Measurements from ENCODE around the gene ZNF593OS. TPM values are rescaled to one million over a fixed set of nuclear protein-coding genes. Genes with fewer than 3 reads are reported as not detected.

ZNF593OS gene
- total and polyA plus RNA-seq, 7 donors: 0.16 to 4.2 (median 1.6) TPM

GRCh38 chr1:26132834-26133167, 38.8 kb downstream of the ZNF593OS start:
- Histone ChIP-seq H3K4me3 (no peak overlapping the region), H3K36me3 (ENCODE audit: insufficient read depth in 1 of 2, low read depth in 1 of 2) (no peaks in the 10 kb centered on the region), H3K9me3 (no peaks in the 10 kb centered on the region), H3K4me1 (peaks cover 7% of the 10 kb centered on the region), H3K27me3 (ENCODE audit: insufficient read depth in 3 of 3, low read length in 2 of 3) (no peaks in the 10 kb centered on the region), H3K27ac (no peak overlapping the region)
- TF ChIP-seq CTCF (IDR thresholded peaks at IDR 0.05): no peak
- intact Hi-C loops (cut with DNase I): no loop called here
- ATAC-seq (no peak), DNase-seq (no peak)
- 97 to 99% (median 98%) methylated on average over 2 of the region's 2 CpGs for WGBS, 3 donors

- no peaks in the 10 kb centered on the region for H3K36me3 ChIP-seq (ENCODE audit: insufficient read depth in 1 of 2, low read depth in 1 of 2)
- H3K27me3 ChIP-seq (ENCODE audit: insufficient read depth in 3 of 3, low read length in 2 of 3): no peaks in the 10 kb centered on the region
- intact Hi-C loops (cut with DNase I): no loop called here
- ATAC-seq: no peak
- no peak for TF ChIP-seq CTCF (IDR thresholded peaks at IDR 0.05)
- no peak overlapping the region for H3K27ac ChIP-seq
- H3K9me3 ChIP-seq: no peaks in the 10 kb centered on the region
- peaks cover 12% of the 10 kb centered on the region for H3K4me1 ChIP-seq
- WGBS, 3 donors: 77 to 82% (median 78%) methylated on average over 5 of the region's 5 CpGs
- no peak overlapping the region for H3K4me3 ChIP-seq
- DNase-seq: no peak
These were observed 39.4 kb downstream of the ZNF593OS start for GRCh38 chr1:26132128-26132833.

- H3K27ac ChIP-seq: no peak overlapping the region
- H3K4me1 ChIP-seq: peaks cover 22% of the 10 kb centered on the region
- TF ChIP-seq CTCF (IDR thresholded peaks at IDR 0.05): no peak
- no peak for DNase-seq
- 40 to 50% (median 46%) methylated on average over 1 of the region's 1 CpG for WGBS, 3 donors
- ATAC-seq: peak in 1 of 4 donors; percentile 38
- no peaks in the 10 kb centered on the region for H3K9me3 ChIP-seq
- H3K36me3 ChIP-seq (ENCODE audit: insufficient read depth in 1 of 2, low read depth in 1 of 2): no peaks in the 10 kb centered on the region
- H3K27me3 ChIP-seq (ENCODE audit: insufficient read depth in 3 of 3, low read length in 2 of 3): no peaks in the 10 kb centered on the region
- intact Hi-C loops (cut with DNase I): no loop called here
- no peak overlapping the region for H3K4me3 ChIP-seq
These were observed 40.9 kb downstream of the ZNF593OS start for GRCh38 chr1:26130695-26131094.

- 93 to 98% (median 93%) methylated on average over 4 of the region's 4 CpGs for WGBS, 3 donors
- ATAC-seq: no peak
- Histone ChIP-seq H3K4me1 (peaks cover 27% of the 10 kb centered on the region), H3K27ac (no peak overlapping the region), H3K4me3 (no peak overlapping the region), H3K36me3 (ENCODE audit: insufficient read depth in 1 of 2, low read depth in 1 of 2) (no peaks in the 10 kb centered on the region), H3K27me3 (ENCODE audit: insufficient read depth in 3 of 3, low read length in 2 of 3) (no peaks in the 10 kb centered on the region), H3K9me3 (no peaks in the 10 kb centered on the region)
- DNase-seq: no peak
- intact Hi-C loops (cut with DNase I): no loop called here
- no peak for TF ChIP-seq CTCF (IDR thresholded peaks at IDR 0.05)
These were observed 41.9 kb downstream of the ZNF593OS start for GRCh38 chr1:26129778-26130177.
